ENCODE results near the gene SDK2.

Gene SDK2, protein sequence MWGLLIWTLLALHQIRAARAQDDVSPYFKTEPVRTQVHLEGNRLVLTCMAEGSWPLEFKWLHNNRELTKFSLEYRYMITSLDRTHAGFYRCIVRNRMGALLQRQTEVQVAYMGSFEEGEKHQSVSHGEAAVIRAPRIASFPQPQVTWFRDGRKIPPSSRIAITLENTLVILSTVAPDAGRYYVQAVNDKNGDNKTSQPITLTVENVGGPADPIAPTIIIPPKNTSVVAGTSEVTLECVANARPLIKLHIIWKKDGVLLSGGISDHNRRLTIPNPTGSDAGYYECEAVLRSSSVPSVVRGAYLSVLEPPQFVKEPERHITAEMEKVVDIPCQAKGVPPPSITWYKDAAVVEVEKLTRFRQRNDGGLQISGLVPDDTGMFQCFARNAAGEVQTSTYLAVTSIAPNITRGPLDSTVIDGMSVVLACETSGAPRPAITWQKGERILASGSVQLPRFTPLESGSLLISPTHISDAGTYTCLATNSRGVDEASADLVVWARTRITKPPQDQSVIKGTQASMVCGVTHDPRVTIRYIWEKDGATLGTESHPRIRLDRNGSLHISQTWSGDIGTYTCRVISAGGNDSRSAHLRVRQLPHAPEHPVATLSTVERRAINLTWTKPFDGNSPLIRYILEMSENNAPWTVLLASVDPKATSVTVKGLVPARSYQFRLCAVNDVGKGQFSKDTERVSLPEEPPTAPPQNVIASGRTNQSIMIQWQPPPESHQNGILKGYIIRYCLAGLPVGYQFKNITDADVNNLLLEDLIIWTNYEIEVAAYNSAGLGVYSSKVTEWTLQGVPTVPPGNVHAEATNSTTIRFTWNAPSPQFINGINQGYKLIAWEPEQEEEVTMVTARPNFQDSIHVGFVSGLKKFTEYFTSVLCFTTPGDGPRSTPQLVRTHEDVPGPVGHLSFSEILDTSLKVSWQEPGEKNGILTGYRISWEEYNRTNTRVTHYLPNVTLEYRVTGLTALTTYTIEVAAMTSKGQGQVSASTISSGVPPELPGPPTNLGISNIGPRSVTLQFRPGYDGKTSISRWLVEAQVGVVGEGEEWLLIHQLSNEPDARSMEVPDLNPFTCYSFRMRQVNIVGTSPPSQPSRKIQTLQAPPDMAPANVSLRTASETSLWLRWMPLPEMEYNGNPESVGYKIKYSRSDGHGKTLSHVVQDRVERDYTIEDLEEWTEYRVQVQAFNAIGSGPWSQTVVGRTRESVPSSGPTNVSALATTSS (N-terminal part only)

DNA sequence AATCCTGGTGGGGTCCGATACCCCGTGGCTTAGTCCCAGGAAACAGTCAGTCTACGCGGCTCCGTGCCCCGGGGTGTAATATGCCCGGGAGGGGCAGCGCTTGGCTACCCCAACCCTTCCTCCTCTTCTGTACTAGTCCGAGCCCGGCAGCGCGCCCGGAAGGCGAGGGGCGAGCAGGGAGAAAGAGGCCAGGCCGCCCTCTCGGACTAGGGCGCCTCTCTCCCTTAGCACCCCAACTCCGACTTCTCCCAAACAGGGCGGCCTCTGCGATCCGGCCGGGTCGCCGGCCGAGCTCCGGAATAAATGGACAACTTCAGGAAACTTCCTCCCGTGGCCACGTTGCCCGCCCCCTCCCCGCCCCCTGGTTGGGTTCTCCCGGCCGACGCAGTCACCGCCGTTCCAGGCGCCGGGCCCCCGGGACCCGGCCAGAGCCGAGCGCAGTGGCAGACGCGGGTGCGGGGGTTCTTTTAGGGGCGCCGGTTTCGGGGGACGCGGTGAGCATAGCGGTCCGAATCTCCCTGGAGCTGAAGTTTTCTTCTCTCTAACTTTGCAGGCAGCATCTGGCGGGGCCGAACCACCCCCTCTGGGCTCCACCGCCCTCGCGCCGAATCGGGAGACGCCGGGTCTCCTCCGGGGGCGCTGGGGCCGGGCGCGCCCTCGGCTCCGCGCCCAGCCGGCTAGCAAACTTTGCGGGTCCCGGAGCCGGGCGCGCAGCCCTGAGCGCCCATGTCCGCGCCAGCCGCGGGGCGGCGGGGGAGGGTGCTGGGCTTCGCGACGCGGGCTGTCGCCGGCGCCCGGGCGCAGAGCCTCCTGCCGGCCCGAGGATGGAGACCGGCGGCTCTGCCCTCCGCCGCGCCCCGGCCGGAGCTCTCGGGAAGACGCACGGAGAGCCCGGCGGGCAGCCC, at the start of gene SDK2:
Gene SDK2, minus strand, starts transcription at position 301 of the 905 bp plus-strand sequence. CDS start 357 bp downstream, outside the sequence.
- no peak for DNase-seq

DNA sequence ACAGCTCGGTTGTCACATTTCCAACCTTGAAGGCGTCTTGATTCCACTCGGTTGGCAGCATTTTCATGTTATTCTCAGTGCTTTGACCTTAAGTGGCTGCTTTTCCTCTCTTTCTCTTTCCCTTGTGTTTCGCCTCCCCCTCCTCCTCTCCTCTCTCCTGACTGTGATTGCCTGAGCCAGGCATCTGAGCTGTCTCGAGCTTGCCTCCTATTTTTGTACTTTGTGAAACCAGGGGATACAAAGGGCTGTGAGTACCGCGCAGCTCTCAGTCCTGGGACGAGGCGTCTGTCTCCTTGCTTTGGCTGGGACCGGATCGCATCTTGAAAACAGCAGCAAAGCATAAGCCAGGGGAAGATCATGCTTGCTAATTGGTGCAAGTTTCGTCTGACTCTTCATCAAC, 48.8 kb upstream of the SDK2 start:
- DNase-seq, result no peak

DNA sequence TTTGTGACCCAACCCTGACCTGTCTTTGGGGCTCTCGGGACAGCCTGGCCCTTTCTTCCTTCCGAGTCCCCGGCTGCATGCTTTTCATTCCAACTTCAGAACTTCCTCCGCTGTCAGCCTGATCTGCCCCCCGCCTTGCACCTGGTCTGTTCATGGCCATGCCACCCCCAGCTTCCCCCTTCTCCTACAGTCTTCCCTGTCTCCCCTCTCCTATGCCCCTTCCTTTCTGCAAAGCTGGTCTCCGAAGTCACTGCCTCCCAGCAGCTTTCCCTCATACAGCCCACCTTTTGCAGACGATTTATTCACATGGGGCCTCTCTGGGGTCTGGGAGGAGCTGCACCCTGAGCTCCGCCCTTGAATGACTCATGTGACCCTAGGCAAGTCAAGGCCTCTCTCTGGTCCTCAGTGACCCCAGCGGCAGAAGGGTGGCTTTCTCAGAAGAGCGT, 47.1 kb upstream of the SDK2 start:
- no peak for DNase-seq

DNA sequence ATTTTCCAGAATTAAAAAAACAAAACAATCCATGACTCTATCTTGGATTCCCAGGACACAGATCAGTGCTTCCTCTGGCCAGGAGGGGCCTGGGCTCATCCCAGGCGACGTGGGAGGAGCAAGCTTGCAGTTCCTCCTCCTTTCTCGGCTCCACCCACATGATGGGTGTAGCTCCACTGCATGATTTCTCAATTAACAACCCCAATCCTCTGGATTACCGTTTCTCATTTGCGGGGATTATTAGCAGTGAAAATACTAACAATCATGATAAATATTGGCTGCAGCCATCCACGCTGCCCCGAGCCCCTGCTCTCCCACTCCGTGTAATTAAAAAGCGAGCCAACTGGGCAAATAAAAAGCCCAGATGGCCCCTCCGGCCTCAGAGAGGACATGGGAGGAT, 46.4 kb upstream of the SDK2 start:
- no peak for DNase-seq

DNA sequence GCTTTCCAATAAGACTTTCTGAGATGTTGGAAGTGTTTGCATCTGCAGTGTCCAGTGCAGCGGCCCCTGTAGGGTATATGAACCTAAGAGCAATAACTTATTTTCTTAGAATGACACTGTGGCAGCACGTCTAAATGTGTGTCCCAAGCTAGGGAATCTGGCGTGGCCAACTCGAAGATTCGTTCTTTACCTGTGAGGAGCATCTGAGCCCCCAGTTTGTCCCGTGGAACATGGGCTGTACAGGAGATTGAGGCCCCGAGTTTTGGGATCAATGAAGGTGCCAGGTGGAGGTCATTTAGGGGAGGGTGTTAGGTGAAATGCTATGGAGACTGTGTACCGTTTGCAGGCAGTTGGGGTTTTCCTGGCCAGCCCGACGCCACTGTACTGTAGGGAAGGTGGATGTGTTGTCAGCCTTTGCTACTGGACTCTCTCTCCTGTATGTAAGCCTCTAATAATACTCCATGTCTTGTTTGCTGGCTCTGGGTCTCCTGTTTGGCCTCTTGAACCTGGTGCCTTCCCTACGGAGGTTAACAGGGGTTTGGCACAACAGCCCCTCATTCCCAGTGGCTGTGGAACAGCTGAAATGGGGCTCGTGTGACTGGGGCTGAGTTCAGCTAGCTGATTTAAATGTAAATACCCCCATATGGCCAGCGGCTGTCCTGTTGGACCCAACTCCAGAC, 45.5 kb upstream of the SDK2 start:
- DNase-seq, result no peak

DNA sequence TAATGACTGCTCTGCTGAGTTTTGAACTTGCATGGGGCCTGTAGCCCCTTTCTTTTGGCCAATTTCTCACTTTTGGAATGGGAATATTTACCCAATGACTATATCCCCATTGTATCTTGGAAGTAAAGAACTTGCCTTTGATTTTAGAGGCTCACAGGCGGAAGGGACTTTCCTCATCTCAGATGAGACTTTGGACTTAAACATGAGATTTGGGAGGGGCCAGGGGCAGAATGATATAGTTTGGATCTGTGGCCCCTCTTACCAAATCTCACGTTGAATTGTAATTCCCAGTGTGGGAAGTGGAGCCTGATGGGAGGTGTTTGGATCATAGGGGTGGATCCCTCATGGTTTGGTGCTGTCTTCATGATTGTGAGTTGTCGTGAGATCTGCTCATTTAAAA, 42.7 kb upstream of the SDK2 start:
- no peak for DNase-seq

DNA sequence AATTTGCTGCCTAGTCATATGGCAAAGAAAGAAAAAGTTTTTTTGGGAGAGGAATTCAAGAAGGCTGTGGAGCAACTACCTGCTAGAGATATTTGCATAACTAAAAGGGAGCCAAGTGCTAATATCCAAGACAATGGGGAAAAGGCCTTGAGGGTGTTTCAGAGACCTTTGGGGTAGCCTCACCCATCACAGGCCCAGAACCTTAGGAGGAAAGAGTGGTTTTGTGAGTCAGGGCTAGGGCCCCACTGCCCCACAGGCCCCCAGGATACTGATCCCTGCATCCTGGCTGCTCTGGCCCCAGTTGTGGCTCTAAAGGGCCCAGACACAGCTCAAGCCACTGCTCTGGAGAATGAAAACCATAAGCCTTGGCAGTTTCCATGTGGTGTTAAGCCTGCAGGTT, 41.9 kb upstream of the SDK2 start:
- DNase-seq, result no peak

DNA sequence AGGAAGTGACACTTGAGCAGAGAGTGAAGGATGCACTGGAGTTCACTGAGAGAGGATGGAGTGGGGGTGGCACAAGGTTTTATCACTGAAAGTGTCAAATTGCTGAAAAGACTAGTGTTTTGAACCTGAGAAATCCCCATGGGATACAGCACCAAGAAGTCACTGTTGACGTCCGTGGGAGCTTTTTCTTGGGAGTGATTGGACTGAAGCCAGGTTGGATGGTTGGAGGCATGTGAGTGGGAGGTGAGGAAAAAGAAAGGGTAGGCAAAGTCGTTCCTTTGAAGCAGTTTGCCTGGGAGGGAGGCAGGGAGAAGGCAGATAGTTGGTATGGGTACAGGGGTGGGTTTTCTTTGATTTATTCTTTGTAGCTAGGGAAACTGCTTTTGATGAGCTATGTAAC, 39.9 kb upstream of the SDK2 start:
- no peak for DNase-seq

DNA sequence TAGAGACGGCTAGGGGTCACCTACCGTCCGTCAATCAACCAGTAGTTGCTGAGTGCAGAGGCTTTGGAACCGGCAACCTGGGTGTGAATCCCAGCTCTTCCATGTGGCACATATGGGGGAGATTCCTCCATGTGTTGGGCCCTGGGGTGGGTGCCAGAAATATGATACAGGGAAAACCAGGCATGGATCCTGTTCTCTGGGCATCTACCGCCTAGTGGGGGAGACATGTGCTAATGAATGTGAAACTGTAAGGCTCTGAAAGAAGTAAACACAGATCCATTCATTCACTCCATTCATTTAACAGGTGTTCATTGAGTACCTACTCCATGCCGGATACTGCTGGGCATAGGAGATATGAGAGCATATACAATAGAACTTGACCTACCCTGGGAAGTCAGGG, 39.5 kb upstream of the SDK2 start:
- DNase-seq, result no peak

DNA sequence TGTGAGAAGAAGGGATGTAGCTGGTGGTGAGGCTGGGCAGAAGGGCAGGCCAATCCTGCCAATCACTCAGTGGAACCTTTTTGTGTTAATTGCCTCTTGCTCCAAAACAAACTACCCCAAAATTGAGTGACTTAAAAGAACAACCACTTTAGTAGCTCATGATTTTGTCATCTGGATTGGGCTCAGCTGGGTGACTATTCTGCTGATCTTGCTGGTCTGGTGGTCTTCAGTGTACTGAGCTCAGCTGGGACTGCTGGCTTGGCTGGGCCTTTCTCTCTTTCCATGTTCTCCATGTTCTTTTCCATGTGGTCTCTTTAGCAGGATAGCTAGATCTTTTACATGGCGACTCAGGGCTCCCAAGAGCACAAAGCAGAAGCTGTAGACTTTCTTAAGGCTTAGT, 37.7 kb upstream of the SDK2 start:
- DNase-seq, result no peak

DNA sequence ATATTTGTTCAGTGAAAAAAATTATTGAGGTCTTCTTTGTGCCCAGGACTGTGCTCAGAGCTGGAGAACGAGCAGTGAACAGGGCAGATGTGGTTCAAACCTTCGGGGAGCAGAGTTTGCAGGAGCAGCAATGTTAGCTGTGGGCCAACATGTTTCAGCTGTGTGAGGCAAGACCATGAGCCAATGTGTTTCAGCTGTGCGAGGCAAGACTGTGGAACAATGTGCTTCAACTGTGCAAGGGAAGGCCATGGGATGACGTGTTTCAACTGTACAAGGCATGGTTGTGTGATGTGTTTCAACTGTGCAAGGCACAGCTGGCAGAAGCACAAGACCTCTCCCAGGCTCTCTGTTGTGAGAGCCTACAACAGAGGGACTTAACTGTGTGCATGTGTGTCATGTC, 35.2 kb upstream of the SDK2 start:
- DNase-seq, result no peak

DNA sequence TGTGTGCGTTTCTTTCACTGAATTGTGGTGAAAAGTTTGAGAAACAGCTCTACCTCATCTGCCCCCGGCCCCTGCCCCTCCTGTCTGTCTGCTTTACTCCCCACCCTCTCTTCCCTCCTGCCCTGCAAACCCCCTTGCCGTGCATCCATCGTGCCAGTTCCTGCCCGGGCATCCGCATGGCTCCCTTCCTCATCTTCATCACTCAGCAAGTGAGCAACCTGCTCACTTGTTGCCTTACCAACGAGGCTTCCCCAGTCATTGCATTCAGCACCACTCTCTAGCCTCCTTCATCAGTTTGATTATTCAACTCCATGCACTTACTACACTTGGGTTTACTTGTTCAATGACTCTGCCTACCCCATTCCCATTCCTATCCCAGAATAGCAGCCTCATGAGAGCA, 34.8 kb upstream of the SDK2 start:
- no peak for DNase-seq

DNA sequence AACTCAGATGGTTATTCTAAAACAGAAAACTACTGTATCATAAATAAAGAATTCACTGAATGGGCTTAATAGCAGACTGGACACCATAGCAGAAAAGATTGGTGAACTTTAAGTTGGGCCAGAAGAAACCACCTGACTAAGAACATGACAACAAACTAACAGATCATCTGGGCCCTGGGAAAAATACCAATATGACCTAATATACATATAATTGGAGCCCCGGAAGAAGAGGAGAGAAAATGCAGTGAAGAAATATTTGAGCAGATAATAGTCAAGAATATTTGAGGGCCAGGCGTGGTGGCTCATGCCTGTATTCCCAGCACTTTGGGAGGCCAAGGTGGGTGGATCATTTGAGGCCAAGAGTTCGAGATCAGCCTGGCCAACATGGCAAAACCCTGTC, 25.5 kb upstream of the SDK2 start:
- DNase-seq, result no peak

DNA sequence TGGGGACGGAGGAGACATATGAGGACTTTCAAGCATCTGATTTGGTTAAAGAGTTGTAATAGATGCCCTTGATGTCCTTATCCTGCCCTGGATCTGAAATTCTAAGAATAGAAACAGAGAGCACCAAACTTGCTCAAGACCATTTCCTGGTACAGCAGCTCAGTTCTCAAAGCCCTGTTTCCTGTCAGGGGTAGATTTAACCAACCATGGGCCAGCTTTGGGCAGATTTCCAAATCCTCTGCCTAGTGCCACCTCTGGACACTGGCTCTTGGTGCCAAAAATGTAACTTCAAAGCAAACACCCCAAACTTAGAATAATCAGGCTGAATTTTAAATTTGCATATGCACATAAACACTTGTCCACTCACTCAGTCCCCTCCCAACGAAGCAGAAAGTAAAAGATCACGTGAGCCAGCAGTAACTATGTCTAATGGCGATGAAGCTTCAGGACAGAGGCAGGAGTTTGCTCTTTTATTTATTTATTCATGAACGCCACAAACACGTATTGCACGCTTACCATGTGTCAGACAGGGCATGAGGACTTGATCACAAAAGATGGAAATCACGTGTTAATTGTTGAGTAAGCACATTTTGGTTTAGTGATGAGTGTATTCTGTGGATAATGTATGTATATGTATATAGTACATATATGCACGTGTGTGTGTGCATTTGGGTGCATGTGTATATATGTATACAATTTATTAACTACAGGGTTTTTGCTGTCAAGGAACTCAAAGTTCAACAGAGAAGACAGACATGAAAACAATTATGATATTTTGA, 23.1 kb upstream of the SDK2 start:
- DNase-seq, result no peak

DNA sequence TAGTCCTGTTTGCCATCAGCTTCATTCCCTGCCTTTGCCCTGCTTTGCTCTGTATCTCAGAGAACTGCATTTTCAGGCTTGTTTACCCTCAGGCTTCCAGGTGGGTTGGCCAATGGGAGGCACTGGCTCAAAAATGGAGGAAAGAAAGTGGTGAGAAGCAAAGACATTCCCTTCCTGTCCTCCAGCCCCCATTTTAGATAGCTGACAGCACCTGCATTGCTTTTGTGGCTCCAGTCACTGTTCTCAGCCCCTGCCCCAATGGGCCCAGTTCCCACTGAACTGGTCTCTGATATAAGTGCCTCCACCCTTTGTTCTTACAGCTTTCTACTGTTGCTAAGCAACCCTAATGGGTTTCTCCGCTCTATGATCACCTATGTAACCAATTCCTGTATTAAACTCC, 19.4 kb upstream of the SDK2 start:
- DNase-seq, result no peak

DNA sequence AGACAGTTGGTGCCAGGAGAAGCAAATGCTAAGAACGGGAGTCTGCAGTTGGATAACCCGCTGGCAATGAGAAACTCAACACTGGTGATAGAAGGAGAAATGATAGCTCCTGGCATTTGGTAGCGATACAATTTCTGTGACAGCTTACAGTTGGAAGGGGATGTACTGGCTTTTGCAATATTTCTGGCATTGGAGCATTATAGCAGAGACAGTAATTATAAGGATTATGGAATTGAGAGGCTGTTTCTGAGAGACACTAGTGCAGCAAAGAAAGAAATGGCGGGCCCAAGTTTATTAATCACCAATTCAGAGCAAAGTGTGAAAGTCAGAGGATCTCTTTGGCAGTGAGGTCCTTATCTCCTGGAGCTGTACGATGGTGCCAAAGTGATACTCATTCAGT, 16.1 kb upstream of the SDK2 start:
- no peak for DNase-seq

DNA sequence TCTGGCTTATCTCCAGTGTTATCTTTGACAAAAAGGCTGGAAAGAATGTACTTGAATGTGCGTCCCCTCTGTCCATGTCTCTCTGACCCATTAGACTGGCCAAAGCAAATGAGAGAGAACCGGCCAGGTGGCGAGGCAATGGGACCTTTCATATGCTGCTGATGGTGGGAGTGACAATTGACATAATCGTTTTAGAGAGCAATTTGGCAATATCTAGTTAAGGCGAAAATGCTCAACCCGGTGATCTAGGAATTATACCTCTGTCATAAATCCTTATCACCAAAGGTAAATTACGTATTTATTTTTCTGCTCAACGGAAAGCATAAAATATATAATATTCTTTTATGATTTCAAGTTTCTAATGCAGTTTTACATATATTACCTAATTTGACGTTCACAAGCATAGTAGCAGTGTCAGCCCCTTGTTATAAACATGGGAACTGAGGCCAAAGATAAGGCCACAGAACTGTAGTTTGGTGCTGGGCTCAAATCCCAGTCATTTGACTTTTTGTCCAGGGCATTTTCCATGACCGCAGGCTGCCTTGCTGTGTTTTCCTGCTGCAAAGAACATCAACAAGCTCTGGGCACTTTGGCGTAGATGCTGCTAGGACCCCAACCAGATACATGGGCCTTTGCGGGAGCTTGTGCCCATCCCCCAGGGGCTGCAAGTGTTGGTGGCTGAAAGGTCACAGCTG, 14.7 kb upstream of the SDK2 start:
- DNase-seq, result no peak

DNA sequence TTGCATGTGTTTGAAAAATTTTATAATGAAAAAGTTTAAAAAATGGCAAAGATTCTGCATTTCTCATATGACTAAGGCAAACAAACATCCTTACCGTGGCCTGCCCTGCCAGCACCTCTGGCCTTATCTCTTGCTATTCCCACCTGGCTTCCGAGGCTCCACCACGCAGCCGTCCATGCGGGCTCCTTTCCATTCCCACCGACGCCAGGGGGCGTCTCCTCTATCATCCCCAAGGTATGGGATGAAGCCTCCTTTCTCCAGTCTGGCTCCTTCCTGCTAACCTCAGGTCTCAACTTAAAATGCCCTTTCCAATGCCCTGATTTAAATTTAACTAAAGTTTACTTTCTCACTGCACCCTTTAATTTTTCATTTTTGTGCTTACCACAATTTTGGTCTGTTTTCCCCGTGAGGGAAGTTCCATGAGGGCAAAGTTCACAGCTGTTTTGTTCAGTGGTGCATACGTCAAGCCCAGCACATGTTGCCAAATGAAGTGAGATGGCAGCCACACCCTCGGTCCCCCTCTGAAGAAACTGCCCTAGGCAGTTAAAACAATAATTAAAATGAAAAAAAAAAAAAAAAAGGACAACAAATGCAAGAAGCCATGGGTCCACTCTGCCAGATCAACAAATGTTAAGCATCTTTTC, 13.3 kb upstream of the SDK2 start:
- DNase-seq, result no peak

DNA sequence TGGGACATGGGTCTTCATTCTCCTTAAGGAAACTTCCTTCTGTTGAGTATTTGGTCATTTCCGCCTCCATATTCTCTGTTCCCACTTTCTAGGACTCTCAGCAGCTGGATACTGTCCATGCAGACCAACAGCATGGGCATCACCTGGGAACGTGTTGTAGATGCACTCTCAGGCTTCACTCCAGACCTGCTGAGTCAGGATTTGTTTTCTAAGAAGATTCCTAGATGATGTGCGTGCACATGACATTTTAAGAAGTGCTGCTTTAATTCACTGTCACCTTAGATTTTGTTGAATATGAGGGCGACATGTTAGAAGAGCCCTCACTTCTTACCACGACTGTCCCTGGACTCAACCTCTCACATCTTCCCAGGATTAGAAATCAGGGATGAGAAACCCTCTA, 10.0 kb upstream of the SDK2 start:
- no peak for DNase-seq

DNA sequence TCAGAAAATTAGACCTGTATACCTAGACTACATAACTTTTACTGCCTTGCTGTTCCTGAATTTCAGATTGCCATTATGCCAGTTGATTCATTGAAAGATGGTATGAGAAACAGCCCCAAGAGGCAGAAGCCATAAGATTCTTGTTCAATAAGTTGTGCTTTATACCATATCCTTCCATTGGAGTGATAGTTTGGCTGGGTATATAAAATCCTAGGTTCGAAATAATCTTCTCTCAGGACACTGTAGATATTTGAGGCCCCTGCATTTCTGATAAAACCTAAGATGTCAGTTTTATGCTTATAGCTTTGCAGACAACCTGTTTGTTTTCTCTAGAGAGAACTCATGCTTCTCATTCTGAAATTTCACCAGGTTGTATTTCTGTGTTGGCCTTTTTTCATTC, 9.6 kb upstream of the SDK2 start:
- no peak for DNase-seq

All from EL (cell line).